GM10266 (cell line): Measurements from ENCODE around the gene IRGC.

Experiments used
- DNase-seq: peaks from one replicate; pipeline ENCODE4 v3.0.0; 2012; ENCODE audit errors: extremely low spot score
- CTCF ChIP-seq: IDR thresholded peaks from 2 replicates; pipeline ENCODE4 v1.5.1; 2012; ENCODE audit warnings: mild to moderate bottlenecking, low read depth; ENCODE audit not compliant: control insufficient read depth, insufficient read depth; ENCODE audit errors: missing control alignments

IRGC gene

GRCh38 chr19:43682824-43683661, 32.8 kb upstream of the IRGC start:
- DNase-seq: no peak
- no peak for TF ChIP-seq CTCF

- no peak for DNase-seq
- no peak for TF ChIP-seq CTCF
These were observed 32.0 kb upstream of the IRGC start for GRCh38 chr19:43683905-43684304.

- DNase-seq: no peak
- no peak for TF ChIP-seq CTCF
These were observed 31.6 kb upstream of the IRGC start for GRCh38 chr19:43684326-43684725.

- TF ChIP-seq CTCF: no peak
- DNase-seq: no peak
These were observed 28.2 kb upstream of the IRGC start for GRCh38 chr19:43687660-43687997.

- no peak for TF ChIP-seq CTCF
- no peak for DNase-seq
These were observed 27.7 kb upstream of the IRGC start for GRCh38 chr19:43688059-43688701.

- no peak for DNase-seq
- no peak for TF ChIP-seq CTCF
These were observed 25.4 kb upstream of the IRGC start for GRCh38 chr19:43690444-43690843.

GRCh38 chr19:43690890-43691289, 25.0 kb upstream of the IRGC start:
- DNase-seq: no peak
- TF ChIP-seq CTCF: no peak
